Measurements from ENCODE around the gene SLC36A3. TPM values are rescaled to one million over a fixed set of nuclear protein-coding genes. Genes with fewer than 3 reads are reported as not detected.

Gene SLC36A3
- total RNA-seq, 1 donor from 2014 or later = not detected

GRCh38 chr5:151293624-151294023 lies 9.9 kb downstream of the SLC36A3 start:
- TF ChIP-seq CTCF (IDR thresholded peaks at IDR 0.05; ENCODE audit: insufficient read depth, low read length, poor library complexity, severe bottlenecking) = no peak
- Histone ChIP-seq H3K36me3 (ENCODE audit: control insufficient read depth, insufficient read depth, low read length) (no peaks in the 10 kb centered on the region), H3K27me3 (ENCODE audit: control insufficient read depth, insufficient read depth, low read length) (no peaks in the 10 kb centered on the region), H3K4me3 (ENCODE audit: low read depth, low read length) (no peak overlapping the region)
- no peak for DNase-seq (ENCODE audit: low read depth)

- peak; percentile 22 for TF ChIP-seq CTCF (IDR thresholded peaks at IDR 0.05; ENCODE audit: insufficient read depth, low read length, poor library complexity, severe bottlenecking)
- Histone ChIP-seq H3K27me3 (ENCODE audit: control insufficient read depth, insufficient read depth, low read length) (no peaks in the 10 kb centered on the region), H3K4me3 (ENCODE audit: low read depth, low read length) (no peak overlapping the region), H3K36me3 (ENCODE audit: control insufficient read depth, insufficient read depth, low read length) (no peaks in the 10 kb centered on the region)
- DNase-seq (ENCODE audit: low read depth) = no peak
Measured at GRCh38 chr5:151288180-151288579, 15.4 kb downstream of the SLC36A3 start.

GRCh38 chr5:151286246-151286645 lies 17.3 kb downstream of the SLC36A3 start:
- no peak overlapping the region for H3K4me3 ChIP-seq (ENCODE audit: low read depth, low read length)
- no peaks in the 10 kb centered on the region for H3K36me3 ChIP-seq (ENCODE audit: control insufficient read depth, insufficient read depth, low read length)
- DNase-seq (ENCODE audit: low read depth) = no peak
- TF ChIP-seq CTCF (IDR thresholded peaks at IDR 0.05; ENCODE audit: insufficient read depth, low read length, poor library complexity, severe bottlenecking) = no peak
- no peaks in the 10 kb centered on the region for H3K27me3 ChIP-seq (ENCODE audit: control insufficient read depth, insufficient read depth, low read length)

GRCh38 chr5:151285683-151286082 lies 17.9 kb downstream of the SLC36A3 start:
- DNase-seq (ENCODE audit: low read depth) = no peak
- no peaks in the 10 kb centered on the region for H3K27me3 ChIP-seq (ENCODE audit: control insufficient read depth, insufficient read depth, low read length)
- no peak for TF ChIP-seq CTCF (IDR thresholded peaks at IDR 0.05; ENCODE audit: insufficient read depth, low read length, poor library complexity, severe bottlenecking)
- H3K4me3 ChIP-seq (ENCODE audit: low read depth, low read length) = no peak overlapping the region
- no peaks in the 10 kb centered on the region for H3K36me3 ChIP-seq (ENCODE audit: control insufficient read depth, insufficient read depth, low read length)

- H3K27me3 ChIP-seq (ENCODE audit: control insufficient read depth, insufficient read depth, low read length) = no peaks in the 10 kb centered on the region
- TF ChIP-seq CTCF (IDR thresholded peaks at IDR 0.05; ENCODE audit: insufficient read depth, low read length, poor library complexity, severe bottlenecking) = peak; percentile 28
- no peak overlapping the region for H3K4me3 ChIP-seq (ENCODE audit: low read depth, low read length)
- DNase-seq (ENCODE audit: low read depth) = no peak
- no peaks in the 10 kb centered on the region for H3K36me3 ChIP-seq (ENCODE audit: control insufficient read depth, insufficient read depth, low read length)
Measured at GRCh38 chr5:151284392-151284967, 19.1 kb downstream of the SLC36A3 start.

Measured in kidney epithelial cell (primary cell).